ENCODE results near the gene FREM3. TPM values are rescaled to one million over a fixed set of nuclear protein-coding genes. Genes with fewer than 3 reads are reported as not detected.

FREM3 gene
- total RNA-seq, 4 donors from 2014 or later, result not detected

GRCh38 chr4:143713553-143713952, 13.1 kb upstream of the FREM3 start:
- DNase-seq, result no peak
- Histone ChIP-seq H3K4me1 (no peaks in the 10 kb centered on the region), H3K9me3 (no peaks in the 10 kb centered on the region), H3K27me3 (no peaks in the 10 kb centered on the region), H3K27ac (no peak overlapping the region), H3K36me3 (no peaks in the 10 kb centered on the region), H3K4me3 (no peak overlapping the region)
- WGBS, 2 donors, result 71 to 73% methylated on average over 5 of the region's 5 CpGs
- TF ChIP-seq POLR2A (IDR thresholded peaks at IDR 0.05), result no peak
- TF ChIP-seq, protein P1, sequence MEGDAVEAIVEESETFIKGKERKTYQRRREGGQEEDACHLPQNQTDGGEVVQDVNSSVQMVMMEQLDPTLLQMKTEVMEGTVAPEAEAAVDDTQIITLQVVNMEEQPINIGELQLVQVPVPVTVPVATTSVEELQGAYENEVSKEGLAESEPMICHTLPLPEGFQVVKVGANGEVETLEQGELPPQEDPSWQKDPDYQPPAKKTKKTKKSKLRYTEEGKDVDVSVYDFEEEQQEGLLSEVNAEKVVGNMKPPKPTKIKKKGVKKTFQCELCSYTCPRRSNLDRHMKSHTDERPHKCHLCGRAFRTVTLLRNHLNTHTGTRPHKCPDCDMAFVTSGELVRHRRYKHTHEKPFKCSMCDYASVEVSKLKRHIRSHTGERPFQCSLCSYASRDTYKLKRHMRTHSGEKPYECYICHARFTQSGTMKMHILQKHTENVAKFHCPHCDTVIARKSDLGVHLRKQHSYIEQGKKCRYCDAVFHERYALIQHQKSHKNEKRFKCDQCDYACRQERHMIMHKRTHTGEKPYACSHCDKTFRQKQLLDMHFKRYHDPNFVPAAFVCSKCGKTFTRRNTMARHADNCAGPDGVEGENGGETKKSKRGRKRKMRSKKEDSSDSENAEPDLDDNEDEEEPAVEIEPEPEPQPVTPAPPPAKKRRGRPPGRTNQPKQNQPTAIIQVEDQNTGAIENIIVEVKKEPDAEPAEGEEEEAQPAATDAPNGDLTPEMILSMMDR (IDR thresholded peaks at IDR 0.05), result no peak
- intact Hi-C loops (cut with DNase I), result no loop called here

DNA sequence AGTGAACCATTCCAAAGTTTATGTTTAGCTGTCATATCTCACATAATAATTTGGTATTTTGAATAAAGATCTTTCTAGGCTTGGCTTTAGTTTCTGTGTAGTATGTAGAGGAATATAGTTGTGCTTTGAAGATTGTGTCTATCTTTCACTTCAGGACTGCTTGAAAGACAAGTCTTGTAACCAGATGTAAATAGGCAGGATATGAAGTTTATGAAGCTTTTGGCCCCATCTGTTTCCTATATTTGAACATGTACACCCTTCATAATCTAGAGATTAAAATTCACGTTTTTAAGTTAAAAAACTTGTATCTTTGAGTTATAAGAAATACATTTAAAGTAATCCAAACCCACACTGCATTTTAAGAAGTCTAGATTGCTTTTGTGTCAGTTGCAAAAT, 11.7 kb upstream of the FREM3 start:
- Histone ChIP-seq H3K36me3 (no peaks in the 10 kb centered on the region), H3K9me3 (no peaks in the 10 kb centered on the region), H3K27me3 (no peaks in the 10 kb centered on the region), H3K27ac (no peak overlapping the region), H3K4me1 (no peaks in the 10 kb centered on the region), H3K4me3 (no peak overlapping the region)
- intact Hi-C loops (cut with DNase I), result no loop called here
- DNase-seq, result no peak
- WGBS, 2 donors, result 18 to 33% methylated on average over 1 of the region's 1 CpG
- TF ChIP-seq POLR2A (IDR thresholded peaks at IDR 0.05), result no peak
- TF ChIP-seq, protein P1 (IDR thresholded peaks at IDR 0.05), result no peak

DNA sequence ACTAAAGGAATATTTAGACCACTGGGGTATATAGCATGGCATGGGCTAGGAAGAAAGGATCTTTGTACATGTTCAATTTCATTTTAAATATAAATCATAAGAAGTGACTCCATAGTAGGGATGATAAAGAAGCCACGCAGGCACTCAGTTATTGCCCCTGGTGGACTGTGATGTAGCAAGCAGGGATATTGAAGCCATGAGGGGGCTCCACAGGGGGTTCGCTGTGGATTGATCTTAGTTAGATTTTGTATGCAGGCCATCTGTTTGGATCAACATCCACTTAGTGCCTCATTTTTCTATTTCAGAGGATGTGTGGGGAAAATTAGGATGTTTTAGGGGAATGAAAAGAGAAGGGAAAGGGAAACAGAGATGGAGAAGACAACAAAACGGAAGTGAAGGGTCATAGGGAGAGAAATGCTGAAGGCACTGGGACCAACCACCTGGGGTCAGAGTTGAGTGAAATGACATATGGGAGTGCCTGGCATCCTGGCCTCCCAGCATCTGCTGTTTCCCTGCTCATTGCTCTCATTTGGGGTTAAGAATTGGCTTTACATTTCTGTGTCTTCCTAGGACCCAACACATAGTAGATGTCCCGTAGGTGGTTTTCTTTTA, 11.2 kb upstream of the FREM3 start:
- Histone ChIP-seq H3K36me3 (no peaks in the 10 kb centered on the region), H3K9me3 (no peaks in the 10 kb centered on the region), H3K4me1 (no peaks in the 10 kb centered on the region), H3K4me3 (no peak overlapping the region), H3K27ac (no peak overlapping the region), H3K27me3 (no peaks in the 10 kb centered on the region)
- TF ChIP-seq POLR2A (IDR thresholded peaks at IDR 0.05), result no peak
- TF ChIP-seq, protein P1 (IDR thresholded peaks at IDR 0.05), result no peak
- WGBS, 2 donors, result 76 to 79% methylated on average over 4 of the region's 4 CpGs
- no peak for DNase-seq
- intact Hi-C loops (cut with DNase I), result no loop called here

GRCh38 chr4:143701365-143701764, 890 bp upstream of the FREM3 start:
- Histone ChIP-seq H3K27ac (no peak overlapping the region), H3K4me3 (peak overlapping the region in 1 of 4 donors; percentile 57), H3K9me3 (no peaks in the 10 kb centered on the region), H3K4me1 (peaks cover 15 to 19% (median 16%) of the 10 kb centered on the region in 3 donors), H3K27me3 (peaks cover 4 to 43% (median 9%) of the 10 kb centered on the region in 4 donors), H3K36me3 (no peaks in the 10 kb centered on the region)
- TF ChIP-seq, protein P1 (IDR thresholded peaks at IDR 0.05), result no peak
- TF ChIP-seq POLR2A (IDR thresholded peaks at IDR 0.05), result no peak
- intact Hi-C loops (cut with DNase I), result no loop called here
- no peak for DNase-seq
- 11 to 23% methylated on average over 6 of the region's 6 CpGs for WGBS, 2 donors

DNA sequence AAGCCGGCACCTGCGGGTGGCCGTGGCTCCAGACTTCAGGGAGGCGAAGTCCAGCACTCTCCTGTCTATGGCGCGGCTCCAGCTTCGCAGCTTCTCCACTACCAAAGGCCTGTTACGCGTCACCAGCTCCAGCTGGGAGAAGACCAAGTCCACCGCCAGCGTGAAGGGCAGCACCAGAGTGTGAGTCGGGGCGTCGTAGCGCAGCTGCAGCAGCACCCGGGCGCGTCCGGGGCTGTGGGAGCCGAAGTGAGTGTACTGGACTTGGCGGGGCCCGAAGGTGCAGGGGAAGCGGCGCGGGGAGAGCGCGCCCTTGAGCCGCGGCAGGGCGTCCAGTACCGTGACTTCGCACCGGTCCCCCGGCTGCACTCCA, 444 bp downstream of the FREM3 start:
- peak overlapping the region in 3 of 4 donors; percentile 17 to 57 (median 29) for H3K4me3 ChIP-seq
- no peaks in the 10 kb centered on the region for H3K9me3 ChIP-seq
- no peaks in the 10 kb centered on the region for H3K36me3 ChIP-seq
- TF ChIP-seq, protein P1 (IDR thresholded peaks at IDR 0.05), result no peak
- TF ChIP-seq POLR2A (IDR thresholded peaks at IDR 0.05), result no peak
- no peak for DNase-seq
- H3K27ac ChIP-seq, result no peak overlapping the region
- WGBS, 2 donors, result 7% methylated on average over 14 of the region's 34 CpGs; no CpG with 5 or more reads in 1 of the 2 donors
- peaks cover 4 to 43% (median 9%) of the 10 kb centered on the region in 4 donors for H3K27me3 ChIP-seq
- intact Hi-C loops (cut with DNase I), result no loop called here
- H3K4me1 ChIP-seq, result peaks cover 15 to 19% (median 16%) of the 10 kb centered on the region in 3 donors
